GM21515 (cell line): ENCODE results near the gene FUOM.
"Not testable (repeated sequence)": the region's sequence is repeated elsewhere in the genome, so short reads cannot be mapped to it uniquely, and the experiment has no call there.

Experiments
- ATAC-seq: cut with Tn5 transposase; IDR thresholded peaks from one replicate; pipeline ENCODE4 v1.9.1; 2021; ENCODE audit not compliant: unreplicated experiment

FUOM gene

GRCh38 chr10:133388973-133389818 lies 31.4 kb upstream of the FUOM start:
- peak; percentile 79 for ATAC-seq

DNA sequence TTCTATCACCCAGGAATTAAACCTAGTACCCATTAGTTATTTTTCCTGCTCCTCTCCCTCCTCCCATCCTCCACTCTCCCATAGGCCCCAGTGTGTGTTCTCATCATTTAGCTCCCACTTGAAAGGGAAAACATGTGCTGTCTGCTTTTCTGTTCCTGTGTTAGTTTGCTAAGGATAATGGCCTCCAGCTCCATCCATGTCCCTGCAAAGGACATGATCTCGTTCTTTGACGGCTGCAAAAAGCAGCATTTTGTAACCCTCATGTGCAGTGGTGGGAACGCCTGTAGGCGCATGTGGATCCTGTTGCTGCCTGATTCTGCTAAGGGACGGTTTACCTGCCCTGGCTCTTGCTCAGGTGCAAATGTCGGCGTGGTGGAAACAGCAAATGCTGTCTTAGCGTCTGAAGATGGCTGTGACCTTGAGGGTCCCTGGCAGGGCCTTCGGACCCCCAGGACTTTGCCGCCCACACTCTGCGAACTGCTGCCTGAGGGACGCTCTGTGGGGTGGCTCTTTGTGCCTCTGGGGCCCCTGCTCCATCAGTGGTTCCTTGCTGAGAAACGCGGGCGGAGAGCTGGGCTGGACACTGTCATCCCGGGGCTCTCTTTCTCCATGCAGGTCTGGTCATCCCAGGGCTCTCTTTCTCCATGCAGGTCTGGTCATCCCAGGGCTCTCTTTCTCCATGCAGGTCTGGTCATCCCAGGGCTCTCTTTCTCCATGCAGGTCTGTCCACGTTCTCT lies 30.6 kb upstream of the FUOM start:
- no peak for ATAC-seq

DNA sequence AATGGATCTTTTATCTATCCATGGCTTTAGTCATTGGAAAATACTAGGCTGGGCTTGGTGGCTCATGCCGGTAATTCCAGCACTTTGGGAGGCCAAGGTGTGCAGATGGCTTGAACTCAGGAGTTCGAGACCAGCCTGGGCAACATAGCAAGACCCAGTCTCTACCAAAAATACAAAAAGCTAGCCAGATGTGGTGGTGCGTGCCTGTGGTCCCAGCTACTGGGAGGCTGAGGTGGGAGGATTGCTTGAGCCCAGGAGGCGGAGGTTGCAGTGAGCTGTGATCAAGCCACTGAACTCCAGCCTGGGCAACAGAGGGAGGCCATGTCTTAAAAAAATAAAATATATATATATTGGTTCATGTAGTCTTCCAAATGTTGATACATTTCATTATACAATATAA lies 29.1 kb upstream of the FUOM start:
- not testable (repeated sequence) for ATAC-seq

GRCh38 chr10:133385214-133385613 lies 27.4 kb upstream of the FUOM start:
- no peak for ATAC-seq

DNA sequence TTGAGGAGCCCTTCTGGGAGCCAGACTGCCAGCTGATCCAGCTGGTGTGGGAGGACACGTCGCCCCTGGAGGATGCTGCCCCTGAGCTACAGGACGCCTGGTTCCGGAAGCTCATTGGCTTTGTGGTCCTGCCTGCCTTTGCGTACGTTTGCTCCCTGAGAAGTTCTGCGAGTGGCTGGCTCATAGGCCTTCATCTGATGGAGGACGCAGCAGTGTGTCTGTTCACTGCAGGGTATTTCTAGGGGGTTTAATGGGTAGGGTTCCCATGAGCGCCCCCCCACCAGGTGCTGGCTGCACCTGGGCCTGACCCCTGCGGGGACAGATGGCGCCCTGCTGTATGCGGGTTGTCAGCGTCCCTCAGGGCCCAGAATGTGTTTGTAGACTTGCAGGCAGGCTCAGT lies 26.3 kb upstream of the FUOM start:
- ATAC-seq: no peak

DNA sequence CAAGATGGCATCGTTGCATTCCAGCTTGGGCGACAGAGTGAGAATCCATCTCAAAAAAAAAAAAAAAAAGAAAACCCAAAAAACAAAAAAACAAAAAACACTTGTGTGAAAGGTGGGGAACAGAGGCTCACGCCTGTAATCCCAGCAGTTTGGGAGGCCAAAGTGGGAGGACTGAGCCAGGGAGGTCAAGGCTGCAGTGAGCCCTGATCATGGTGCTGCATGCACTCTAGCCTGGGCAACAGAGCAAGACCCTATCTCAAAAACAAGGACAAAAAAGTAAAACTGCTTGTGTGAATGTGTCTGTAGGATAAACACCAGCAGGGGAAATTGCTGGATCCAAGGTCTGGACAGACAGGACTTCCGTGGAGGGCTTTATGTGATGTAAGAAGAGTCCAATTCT lies 25.7 kb upstream of the FUOM start:
- no peak for ATAC-seq

GRCh38 chr10:133381036-133381435 lies 23.2 kb upstream of the FUOM start:
- ATAC-seq: no peak

GRCh38 chr10:133379801-133380666 lies 22.2 kb upstream of the FUOM start:
- peak; percentile 2 for ATAC-seq

DNA sequence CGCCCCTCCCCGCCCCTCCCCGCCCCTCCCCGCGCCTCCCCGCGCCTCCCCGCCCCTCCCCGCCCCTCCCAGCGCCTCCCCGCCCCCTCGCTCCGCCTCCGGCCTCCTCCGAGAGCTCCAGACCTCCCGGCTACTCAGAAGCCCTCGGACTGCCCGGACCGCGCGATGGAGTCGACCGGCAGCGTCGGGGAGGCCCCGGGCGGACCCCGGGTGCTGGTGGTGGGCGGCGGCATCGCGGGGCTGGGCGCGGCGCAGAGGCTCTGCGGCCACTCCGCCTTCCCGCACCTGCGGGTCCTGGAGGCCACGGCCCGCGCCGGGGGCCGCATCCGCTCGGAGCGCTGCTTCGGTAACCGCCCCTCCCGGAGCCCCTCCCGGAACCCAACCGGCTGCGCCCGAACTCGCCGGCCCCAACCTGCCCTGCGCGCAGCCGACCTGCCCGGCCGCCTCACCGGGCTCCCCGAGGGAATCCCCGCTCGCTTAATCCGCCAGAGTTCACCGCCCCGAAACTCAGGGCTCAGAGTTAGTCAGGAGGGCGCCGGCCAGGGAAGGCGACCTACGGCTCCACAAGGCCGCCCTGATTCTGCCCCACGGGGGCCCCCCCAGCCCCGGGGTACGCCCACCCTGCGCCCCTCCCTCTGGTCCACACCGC lies 21.5 kb upstream of the FUOM start, which contains the start of gene PAOX:
TSS of gene PAOX (plus strand) at position 111 of the 649 bp plus-strand sequence. CDS start at position 166, 55 bp downstream.
- peak; percentile 54 for ATAC-seq

- ATAC-seq: peak; percentile 39
Observed at GRCh38 chr10:133378251-133379096, 20.7 kb upstream of the FUOM start.

- ATAC-seq: no peak
Observed at GRCh38 chr10:133377818-133378250, 20.0 kb upstream of the FUOM start.

- ATAC-seq: no peak
Observed at GRCh38 chr10:133377025-133377817, 19.4 kb upstream of the FUOM start.

DNA sequence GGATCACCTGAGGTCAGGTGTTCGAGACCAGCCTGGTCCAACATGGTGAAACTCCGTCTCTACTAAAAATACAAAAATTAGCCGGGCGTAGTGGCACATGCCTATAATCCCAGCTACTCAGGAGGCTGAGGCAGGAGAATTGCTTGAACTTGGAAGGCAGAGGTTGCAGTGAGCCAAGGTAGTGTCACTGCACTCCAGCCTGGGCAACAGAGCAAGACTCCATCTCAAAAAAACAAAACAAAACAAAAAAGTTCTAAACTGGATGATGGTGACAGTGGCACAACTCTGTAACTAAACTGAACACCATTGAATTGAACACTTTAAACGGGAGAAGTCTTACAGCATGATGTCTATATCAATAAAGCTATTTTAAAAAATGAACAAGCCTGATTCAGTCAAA lies 18.4 kb upstream of the FUOM start:
- not testable (repeated sequence) for ATAC-seq

DNA sequence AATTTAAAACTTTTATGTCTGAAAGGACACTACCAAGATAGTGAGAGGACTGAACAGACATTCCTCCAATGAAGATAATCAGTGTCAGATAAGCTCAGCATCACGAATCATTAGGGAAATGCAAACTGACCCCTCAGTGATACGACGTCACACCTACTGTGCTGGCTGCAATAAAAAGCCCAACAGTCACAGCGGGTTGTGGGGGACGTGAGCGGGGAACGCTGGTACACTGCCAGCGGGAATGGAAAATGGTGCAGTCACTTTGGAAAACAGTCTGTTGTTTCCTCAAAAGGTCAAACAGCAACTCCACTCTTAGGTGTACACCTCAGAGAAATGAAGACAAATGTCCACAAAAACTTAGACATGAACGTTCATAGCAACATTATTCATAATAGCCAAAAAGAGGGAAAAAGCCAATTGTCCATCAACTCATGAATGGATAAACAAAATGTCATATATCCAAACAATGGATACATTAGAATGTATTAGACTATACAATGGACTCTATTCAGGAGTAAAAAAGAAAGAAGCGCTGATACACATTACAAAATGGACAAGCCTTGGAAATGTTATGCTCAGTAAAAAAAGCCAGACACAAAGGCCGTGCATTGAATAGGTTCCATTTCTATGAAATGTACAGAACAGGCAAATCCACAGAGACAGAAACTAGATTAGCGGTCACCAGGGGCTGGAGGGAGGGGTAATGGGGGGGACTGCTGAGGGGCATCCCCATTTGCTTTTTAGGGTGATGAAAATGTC lies 17.7 kb upstream of the FUOM start:
- ATAC-seq: no peak

DNA sequence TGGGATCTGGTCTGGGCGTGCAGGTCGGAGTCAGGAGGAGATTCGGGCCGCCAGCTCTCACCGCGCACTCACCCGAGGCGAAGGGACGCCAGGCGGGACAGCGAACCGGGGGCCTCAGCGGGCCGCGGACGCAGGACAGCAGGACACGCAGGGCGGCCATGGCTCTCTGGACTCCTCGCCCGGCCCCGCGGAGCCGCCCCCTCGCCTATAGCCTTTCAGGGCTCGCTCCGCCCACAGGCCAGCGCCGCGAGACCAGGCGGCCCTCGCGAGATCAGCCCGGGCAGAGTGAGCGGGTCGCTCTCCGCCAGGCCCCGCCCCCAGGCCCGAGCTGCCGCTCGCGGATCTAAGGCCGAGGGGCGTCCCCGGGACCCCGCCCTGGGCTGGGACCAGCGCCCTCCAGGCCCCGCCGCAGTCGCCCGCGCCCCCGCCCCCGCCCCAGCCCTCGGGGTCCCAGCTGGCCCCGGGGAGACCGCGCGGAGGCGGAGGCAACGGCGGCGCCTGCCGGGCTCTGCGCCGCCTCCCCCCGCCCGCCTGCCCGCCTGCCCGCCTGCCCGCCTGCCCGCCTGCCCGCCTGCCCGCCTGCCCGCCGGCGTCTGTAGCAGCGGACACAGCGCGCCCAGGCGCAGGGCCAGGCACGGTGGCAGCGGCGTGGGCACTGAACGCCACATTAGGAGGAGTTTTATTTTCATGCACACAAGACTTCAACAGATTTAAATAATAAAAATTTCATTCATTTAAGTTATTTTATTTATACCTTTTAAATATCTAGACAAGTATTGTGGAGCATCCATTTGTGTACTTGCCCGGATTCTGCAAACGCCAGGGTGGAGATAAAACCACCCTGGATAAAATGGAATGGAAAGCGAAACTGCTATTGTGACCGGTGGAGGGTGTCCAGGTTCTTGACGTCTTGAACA lies 15.6 kb upstream of the FUOM start, which contains the start of gene ECHS1:
TSS of gene ECHS1 (minus strand) at position 181 of the 917 bp plus-strand sequence. CDS start at position 160, 21 bp downstream.
- peak; percentile 99 for ATAC-seq

DNA sequence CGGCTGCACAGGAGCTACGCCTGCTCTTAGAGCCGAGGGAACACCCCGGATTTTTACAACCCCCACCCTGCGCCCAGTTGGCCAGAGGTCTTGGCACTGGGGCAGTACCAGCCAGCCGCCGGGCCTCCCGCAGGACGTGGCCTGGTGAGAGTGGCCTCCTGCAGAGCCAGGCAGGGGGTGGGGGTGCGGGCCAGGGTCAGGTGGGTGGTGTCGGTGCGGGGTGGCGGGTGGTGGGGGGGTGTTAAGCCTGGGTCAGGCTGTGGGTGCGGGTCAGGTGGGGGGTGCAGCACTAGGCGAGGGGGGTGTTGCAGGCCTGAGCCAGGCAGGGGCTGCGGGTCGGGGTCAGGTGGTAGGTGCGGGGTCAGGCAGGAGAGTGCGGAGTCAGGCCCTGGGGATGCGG lies 14.7 kb upstream of the FUOM start:
- no peak for ATAC-seq
